Ovary (tissue), 3 donors: Measurements from ENCODE around the gene TEX19.

ENCODE experiments used
- CTCF ChIP-seq, 3 donors: fragments of 450-650 bp in 2 of 3; fragments of 200-600 bp in 1 of 3; IDR thresholded peaks; one replicate each; pipeline versions ENCODE4 v1.5.1 to v1.8.0; 2016 to 2022; ENCODE audit warnings: antibody characterized with exemption in 3 of 3, mild to moderate bottlenecking in 1 of 3
- EP300 ChIP-seq: sonication (generic); formaldehyde crosslinking; IDR thresholded peaks from one replicate; pipeline ENCODE4 v1.6.1; 2017; ENCODE audit warnings: antibody characterized with exemption
- donor health status: DM: no; HTN: no; CAD: no.

GRCh38 chr17:82384051-82384729, 25.1 kb downstream of the TEX19 start:
- no peak for TF ChIP-seq CTCF (IDR thresholded peaks at IDR 0.05)
- no peak for TF ChIP-seq EP300
